GM12873 (cell line): ENCODE data around the gene SUPT3H.

Experiments used
- CTCF ChIP-seq: IDR thresholded peaks from 2 replicates; pipeline ENCODE4 v1.5.1; 2012; ENCODE audit warnings: low read depth, mild to moderate bottlenecking, moderate library complexity, low read length, control low read depth; ENCODE audit not compliant: insufficient read depth; ENCODE audit errors: missing control alignments

Gene SUPT3H

DNA sequence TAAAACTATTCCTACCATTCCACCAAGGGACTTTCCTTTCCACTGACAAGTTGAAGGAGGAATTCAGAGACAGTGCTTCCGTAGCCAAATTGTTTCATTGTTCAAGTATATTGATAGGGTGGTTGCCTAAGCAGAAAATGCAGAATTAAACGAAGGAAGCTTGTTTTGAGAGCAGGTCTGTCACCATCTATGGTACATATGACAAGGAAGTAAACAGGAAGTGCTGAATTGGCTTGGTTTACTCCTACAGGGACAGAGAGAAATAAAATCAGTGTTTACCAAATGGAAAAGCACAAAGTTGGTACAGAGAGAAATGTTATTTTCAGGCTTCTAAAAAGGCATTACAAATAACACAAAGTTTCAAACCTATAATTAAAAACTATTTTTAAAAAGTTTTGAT, 568.5 kb downstream of the SUPT3H start:
- no peak for TF ChIP-seq CTCF

DNA sequence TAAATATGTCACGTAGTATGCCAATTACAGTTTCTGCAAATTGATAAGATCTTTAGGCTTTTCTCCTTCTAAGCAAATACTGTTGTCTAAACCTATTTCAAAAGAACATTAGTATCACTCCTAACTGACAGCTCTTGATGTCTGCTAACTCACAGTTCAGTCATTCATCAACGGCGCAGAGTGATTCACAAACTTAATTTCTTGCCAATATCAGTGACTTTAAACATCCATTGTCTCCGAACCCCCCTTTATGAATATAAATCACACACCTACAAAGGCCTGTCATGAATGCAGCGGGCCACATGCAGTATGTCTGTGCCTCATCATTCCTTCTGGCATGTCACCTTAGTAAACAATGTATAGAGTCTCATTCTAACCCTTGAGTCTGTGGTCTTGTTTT, 569.6 kb downstream of the SUPT3H start:
- no peak for TF ChIP-seq CTCF

DNA sequence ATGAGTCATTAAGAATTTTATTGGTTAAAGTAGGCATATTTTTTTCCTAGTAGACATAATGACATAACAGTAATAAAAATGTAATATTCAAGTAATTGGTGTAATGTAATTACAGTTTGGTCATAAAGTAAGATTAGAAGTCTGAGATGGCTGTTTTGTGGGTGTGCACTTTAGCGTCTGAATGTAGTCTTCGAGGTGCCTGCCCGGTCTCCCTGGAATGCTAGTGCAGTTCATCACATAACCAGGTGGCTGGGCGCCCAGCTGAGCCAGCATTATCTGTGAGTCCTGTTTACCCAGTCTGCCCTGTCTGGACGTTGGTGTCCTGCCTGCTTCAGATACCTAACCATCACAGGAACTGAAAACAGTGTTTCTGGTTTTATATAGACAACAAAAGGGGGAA, 571.1 kb downstream of the SUPT3H start:
- no peak for TF ChIP-seq CTCF

DNA sequence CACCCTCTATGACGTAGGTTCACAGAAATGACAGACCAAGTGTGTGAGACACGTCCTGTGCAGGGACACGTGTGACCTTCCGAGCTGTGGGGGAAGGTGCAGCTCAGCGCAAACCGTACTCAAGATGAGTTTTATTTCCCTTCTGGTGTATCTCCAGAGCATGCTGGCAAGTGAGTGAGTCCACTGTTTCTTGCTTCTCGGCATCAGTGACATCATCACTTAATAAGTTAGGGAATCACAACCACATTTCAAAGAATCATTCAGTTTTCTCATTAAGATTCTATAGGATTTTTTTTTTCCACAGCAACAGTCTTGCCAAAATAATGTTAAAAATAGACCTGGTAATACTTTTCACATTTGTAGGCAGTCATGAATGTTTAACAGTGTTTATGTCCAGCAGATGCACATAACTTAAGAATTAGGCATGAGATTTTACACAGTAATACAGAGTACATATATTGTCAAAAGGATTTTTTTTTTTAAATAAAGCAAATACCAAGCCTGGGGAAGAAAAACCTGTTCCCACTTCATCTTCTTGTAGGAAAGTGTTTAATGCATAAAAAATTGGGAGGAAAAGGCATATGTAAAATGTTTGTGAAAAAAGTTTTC, 572.4 kb downstream of the SUPT3H start:
- no peak for TF ChIP-seq CTCF

DNA sequence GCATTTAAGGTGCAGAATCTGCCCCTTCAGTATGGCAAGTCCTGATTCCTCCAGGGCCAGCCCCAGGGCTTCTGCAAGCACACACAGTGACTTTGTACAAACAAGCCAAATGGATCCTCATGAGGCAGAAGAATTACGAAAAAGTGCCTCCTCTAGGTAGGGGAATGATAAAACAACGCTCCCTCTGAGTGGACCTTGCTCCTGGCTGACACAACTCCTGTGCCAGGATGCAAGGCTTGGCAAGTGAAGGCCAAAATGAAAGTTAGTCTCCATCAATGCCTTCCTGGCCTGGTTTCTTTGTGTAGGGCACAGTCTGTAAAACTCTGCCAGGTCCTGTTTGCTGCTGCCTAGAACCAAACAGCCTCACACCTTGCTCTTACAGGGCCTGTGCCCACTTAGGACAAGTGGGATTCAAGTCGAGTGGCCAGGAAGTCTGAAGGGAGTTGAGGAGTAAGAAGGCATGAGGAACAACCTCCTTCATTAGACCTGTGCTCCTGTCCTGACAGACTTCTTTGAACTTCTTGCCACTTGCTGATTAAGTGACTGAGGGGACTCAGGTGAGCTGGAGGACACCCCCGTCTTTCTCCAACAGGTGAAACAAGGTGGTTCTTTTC, 573.1 kb downstream of the SUPT3H start:
- no peak for TF ChIP-seq CTCF

- TF ChIP-seq CTCF = no peak
Observed at GRCh38 chr6:44804016-44804415, 573.7 kb downstream of the SUPT3H start.

DNA sequence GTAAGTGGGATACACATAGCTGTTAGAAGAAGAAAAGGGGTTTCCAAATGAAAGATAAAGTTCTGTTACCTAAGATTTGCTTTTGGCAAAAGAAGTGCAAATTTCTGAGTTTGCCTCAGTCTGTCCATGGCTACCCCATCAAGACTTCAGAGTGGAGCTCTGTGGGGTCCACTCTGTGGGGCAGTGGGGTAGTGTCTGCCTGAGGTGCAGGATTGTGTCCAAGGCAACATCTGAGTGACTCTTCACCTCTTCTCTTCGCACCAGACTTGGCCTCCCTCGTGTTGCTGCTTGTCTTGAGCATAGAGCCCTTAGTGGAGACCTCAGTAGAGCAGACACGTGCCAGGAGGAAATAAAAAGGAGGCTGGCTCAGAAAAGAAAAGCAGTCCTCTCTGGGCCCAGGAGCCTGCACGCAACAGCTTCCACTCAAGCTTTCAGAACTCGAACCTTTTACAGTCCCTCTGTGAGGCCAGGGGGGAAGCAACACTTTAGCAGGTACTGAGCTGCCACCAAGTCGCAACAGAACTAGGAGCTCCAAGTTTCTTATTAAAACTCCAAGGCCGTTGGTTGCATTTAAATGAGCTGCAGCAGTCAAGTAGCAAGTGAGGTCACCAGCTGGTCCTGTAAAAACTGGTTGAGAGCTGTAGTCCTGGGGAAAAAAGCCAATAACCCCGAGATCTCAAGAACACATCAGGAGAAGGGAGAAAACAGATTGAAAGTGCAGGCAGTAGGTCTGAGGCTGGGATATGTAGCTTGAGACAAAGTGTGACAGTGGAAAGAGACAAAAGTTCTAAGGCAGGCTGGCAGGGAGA, 576.7 kb downstream of the SUPT3H start:
- no peak for TF ChIP-seq CTCF
